Raji (cell line): ENCODE results near the gene CAPN5.

Experiments
- POLR2A ChIP-seq: IDR thresholded peaks from 2 replicates; pipeline ENCODE4 v1.6.1; 2011; ENCODE audit warnings: low read depth, low read length, control low read depth; ENCODE audit not compliant: insufficient read depth

The CAPN5 gene

GRCh38 chr11:77084581-77085191 lies 17.9 kb downstream of the CAPN5 start:
- TF ChIP-seq POLR2A, result no peak

DNA sequence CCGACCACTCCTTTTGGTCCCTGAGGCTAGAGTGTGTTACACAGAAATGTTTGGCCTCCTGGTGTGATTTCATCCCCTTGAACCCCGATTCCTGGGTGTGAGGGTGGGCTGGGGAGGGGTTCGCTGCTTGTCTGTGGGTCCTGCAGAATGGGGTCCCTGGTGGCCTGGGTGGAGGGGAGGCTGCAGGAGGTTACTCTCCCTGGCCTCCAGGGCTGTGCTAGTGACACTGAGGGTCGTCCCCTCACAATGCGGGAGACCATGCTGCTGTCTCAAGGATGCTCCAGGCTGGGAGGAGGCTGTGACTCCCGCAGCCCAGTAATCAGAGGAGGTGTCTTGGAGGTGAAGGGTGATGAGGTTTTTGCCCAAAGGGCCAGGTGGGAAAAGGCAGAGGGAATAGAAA lies 18.9 kb downstream of the CAPN5 start:
- no peak for TF ChIP-seq POLR2A

DNA sequence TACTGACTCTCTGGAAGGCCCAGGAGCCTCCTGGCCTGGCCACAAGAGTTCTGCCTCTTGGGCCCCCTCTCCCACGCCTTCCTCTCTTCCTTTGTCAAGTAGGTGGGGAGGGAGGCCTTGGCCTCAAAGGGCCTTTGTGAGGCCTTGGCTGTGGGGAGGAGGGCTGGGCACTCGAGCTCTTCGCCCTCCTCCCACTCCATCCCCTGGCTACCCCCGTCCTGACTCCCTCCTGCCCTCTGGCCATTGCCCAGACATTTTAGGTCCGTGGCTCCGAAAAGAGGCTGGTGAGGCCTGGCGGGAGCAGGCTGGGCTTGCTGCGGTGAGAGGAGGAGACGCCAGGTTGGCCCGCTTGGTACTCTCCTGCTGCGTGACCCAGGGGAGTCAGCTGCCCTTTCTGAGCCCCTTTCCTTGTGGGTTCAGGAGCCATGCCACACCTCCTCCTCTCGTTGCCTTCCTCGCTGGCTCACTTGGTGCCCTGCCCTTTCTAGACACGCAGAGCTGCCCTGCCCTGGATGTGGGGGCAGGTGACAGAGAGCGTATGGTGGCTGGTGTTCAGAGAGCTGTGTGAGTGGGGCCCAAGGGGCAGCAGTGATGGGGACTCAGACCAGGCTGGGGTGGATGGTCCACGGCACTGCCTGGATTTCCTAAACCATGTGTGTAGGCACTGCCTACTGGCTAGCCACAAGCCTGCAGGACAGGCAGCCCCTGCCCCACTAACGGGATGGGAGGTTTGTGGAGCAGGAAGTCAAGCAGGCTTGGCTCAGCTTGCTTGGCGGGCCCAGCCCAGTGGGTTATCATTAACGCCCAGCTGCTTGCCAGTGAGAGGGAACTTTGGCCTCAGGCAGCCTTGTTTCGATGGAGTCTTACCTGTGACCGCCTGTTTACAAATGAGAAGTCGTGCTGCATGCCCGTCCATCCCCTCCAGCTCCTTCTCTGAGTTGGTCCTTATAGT lies 20.0 kb downstream of the CAPN5 start:
- no peak for TF ChIP-seq POLR2A

DNA sequence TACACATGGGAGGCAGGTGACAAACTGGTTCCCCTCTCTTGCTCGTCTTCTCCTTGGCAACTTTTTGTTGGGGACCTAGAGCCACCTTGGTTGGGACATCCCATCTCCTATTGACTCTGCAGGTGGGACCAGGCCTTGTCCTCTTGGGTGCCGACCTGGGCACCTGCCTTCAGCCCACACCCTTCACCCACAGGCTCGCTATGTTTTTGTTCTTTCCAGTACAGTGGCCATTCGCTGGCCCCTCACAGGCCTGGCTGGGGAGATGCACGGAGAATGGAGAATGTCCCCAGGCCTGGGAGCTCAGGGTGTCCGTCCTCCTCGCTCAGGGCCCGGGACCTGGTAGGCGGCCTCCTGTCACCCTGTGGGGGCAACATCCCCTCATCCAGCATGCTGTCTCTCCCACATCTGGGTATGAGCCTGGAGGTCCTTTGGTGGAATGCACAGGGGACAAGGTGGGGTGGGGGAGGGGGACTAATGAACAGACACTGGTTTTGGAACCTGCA lies 21.0 kb downstream of the CAPN5 start:
- no peak for TF ChIP-seq POLR2A

DNA sequence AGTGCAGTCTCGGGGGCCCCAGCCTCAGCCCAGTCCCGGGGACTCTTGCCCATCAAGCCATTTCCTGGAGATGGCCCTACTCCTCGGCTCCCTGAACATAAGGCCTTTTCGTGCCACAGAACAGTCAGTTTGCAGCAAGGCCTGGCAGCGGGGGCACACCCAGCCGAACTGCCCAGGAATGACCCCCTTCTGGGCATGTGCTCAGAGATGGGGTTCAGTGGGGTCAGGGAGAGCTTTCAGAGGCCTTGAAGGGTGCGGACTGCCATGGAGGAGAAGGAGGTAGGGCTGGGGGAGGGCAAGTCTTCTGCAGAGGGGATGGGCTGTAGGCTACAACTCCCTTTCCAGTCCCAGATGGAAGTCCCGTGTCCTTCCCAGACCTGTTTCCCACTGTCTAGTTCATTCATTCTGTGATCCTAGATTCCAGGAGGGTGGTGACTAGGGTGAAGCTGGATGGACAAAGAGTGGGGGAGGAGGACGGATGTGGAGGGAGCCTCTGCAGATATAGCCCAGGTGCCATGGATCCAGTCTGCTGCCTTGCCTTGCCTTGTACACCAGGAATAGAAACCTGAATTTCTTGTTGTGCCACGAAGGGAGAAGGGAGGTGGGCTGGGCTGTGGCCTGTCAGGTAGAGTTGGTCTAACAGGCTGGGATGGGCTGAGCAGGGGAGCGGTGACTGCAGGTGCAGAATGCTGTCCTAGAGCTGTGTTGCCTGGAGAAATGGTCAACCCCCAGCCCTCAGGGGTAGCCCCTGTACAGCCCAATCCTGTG lies 21.6 kb downstream of the CAPN5 start:
- no peak for TF ChIP-seq POLR2A

- no peak for TF ChIP-seq POLR2A
Measured at GRCh38 chr11:77089004-77089545, 22.3 kb downstream of the CAPN5 start.

DNA sequence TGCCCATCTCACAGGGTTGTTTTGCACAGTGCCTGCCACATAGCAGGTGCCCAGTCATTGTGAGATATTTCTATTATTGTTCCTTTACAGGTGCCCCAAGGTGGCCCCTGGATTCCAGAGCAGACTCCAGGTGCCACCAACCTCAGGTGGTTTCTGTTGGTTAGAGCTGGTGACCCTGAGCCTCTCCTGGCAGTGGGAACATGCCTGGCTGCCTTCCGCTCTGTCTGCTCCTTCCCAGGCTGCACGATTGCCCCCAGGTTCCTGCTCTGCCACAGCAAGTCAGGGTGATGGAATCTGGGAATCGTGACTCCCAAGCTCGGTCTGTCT lies 23.2 kb downstream of the CAPN5 start:
- TF ChIP-seq POLR2A, result no peak

DNA sequence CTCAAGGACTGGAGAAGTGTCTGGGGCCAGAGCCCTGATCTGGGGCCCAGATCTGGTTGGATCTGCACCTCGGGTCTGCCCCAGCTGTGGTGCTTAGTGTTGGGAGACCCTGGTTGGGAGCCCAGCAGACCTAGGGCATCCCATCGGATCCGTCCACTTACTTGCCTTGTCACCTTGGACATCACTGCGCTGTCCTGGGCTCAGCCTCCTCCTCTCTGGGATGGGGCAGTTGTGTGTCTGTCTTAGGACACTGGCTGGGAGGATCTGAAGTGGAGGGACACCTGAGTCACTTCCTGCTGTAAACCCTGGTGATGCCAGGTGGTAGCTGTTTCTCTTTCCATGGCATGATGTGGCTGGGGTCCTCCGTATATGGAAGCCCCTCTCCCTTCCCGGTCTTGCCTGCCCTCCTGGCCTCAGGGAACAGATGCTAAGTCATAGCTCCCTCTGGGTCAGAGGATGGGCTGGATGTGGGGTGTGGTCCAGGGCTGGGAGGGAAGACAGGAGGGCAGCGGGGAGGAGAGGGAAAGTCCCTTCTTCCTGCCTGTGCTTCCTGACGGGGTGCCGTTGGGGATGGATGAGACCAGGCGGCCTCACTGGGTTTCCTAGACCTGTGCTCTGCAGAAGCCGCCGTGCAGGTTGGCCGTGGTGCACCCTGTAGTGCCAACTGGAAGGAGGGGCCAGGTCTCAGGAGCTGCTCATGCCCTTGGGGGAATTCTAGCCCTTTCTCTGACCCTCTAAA lies 23.8 kb downstream of the CAPN5 start:
- TF ChIP-seq POLR2A, result no peak

DNA sequence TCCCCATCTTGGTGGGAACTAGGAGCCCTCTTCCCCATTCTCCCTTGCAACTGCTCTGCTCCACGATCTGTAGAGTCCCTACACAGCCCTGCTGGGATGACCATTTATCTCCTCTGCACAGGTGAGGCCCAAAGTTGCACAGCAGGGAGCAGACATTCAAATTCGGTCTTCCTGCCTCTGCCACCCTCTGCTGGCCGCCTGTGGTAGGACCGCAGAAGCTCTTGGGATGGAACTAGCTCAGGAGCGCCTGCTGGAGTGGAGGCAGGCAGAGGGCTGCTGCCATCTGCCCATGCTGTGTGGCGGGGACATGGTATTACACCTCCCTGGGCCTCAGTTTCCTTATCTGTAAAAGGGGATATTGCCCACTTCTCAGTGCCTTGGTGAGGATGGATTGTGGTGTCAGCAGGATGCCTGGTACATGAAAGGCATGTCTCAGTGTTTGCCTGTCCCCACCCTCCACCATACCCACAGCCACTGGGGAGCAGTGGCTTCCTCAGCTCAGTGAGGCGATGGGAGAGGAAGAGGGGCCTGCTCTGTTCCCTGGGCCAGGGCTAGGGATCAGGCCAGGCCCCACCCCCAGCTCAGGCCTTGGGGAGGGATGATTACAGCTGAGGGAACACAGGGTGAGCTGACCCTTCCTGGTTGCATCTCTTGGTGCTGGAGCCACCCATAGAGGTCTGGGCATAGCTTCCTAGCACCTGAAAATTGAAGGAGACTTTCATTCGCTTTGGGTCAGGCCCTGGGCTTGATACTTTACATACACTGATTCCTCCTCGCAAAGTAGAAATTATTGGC lies 24.6 kb downstream of the CAPN5 start:
- TF ChIP-seq POLR2A, result no peak

- no peak for TF ChIP-seq POLR2A
Measured at GRCh38 chr11:77092382-77092781, 25.6 kb downstream of the CAPN5 start.

GRCh38 chr11:77093056-77093891 lies 26.5 kb downstream of the CAPN5 start:
- TF ChIP-seq POLR2A, result no peak

GRCh38 chr11:77093987-77094840 lies 27.4 kb downstream of the CAPN5 start:
- TF ChIP-seq POLR2A, result no peak
